Dendritic cell treated with granulocyte-macrophage colony-stimulating factor and Interleukin-4, amounts not matched to agents 40 ng/mL and 50 ng/mL, for 4 days (primary cell): ENCODE measurements around the gene CCS.
"Not testable (repeated sequence)": the region's sequence is repeated elsewhere in the genome, so short reads cannot be mapped to it uniquely, and the experiment has no call there.

Experiments used
- H3K27ac Mint-ChIP-seq: one replicate; pipeline ENCODE4 v1.8.0; 2022; ENCODE audit warnings: mild to moderate bottlenecking, mixed read lengths
- H3K27me3 Mint-ChIP-seq: one replicate; pipeline ENCODE4 v1.8.0; 2022; ENCODE audit warnings: mild to moderate bottlenecking, mixed read lengths
- H3K36me3 Mint-ChIP-seq: one replicate; pipeline ENCODE4 v1.8.0; 2022; ENCODE audit warnings: low read depth, mixed read lengths
- H3K4me1 Mint-ChIP-seq: one replicate; pipeline ENCODE4 v1.8.0; 2022; ENCODE audit warnings: low read depth, mixed read lengths
- H3K4me3 Mint-ChIP-seq: one replicate; pipeline ENCODE4 v1.8.0; 2022; ENCODE audit warnings: mild to moderate bottlenecking, moderate library complexity, mixed read lengths
- H3K9me3 Mint-ChIP-seq: one replicate; pipeline ENCODE4 v1.8.0; 2022; ENCODE audit warnings: mixed read lengths
- intact Hi-C: fragments of 100-400 bp; cut with micrococcal nuclease; formaldehyde crosslinking; loops from one replicate; pipeline ENCODE4 v1.15.0; 2022

CCS gene

DNA sequence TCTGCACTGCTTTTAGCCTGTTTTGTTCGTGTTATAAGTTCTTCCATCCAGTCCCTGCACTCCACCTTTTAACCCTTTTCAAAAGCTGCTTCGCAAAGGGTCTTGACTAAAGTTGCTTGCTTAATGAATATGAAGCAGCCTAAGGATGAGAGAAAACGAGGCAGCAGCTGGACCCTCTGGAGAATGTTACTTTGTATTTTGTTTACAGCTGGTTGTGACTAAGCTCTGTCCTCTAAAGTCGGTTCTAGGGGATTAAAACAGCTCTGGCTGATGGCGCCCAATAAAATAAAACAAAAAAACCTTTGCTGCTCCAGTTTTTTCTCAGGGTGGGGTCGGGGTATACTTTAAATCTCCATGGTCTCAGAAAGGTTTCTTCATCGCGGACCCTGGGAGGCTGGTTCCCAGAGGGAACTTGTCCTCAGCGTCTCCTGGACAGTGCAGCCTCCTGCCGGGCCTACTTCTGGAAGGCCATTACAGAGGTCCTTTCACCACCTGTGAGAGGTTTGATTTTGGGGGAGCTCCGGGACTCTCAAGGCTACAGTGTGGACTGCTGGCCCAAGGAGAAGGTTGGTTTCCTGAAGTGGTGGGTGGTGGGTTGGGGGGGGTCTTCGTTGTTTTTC is 44.7 kb downstream of the CCS start:
- Mint-ChIP-seq H3K27me3 (no peaks in the 10 kb centered on the region), H3K4me3 (peak overlapping the region; percentile 96), H3K9me3 (no peaks in the 10 kb centered on the region), H3K4me1 (peaks cover 63% of the 10 kb centered on the region), H3K27ac (peak overlapping the region; percentile 97), H3K36me3 (peaks cover 76% of the 10 kb centered on the region)
- intact Hi-C loops, result loop anchor here (1.0 to 5.0 kb wide), 3 partner anchors 18 to 44 kb away; partner anchors contain the start of genes CCDC87, CCS and RBM4B

DNA sequence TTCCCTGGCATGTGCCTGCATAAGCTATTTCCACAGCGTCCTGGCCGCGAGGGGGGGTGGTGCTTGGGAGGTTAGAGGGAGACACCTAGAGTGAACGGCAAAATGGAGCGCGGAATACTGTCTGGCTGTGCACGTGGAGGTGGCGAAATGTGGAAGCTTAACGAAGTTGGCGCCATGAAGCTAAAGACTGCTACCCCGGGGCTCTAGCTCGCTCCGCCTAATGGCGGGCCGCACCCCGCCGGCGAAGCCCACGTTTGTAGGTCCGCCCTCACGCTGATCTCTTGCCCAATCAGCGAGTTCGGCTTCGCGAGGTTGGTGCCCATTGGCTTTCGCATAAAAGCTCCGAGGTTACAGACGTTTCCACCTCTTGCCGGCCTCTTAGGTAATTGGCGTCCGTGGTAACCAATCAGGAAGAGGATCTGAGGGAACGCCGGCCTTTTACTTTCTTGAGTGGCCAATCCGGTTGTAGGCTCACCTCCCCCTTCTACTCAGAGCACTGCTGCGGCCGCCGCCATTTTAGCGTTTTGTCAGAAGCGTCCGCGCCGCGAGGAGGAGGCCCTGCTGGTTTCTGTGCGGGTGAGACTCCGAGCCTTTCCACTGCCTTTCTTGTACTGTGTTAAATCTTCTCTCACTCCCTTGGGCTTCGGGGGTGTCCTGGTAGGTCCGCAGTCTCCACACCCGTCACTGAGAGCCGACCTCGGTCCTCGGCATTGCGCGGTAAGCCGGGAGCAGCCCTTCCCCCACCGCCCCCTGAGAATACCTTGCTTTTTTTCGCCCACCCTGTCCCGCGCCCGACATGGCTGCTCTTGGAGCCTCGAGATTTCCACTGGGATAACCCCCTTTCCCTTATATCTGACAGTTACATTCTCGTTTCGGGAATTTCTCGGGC is 45.4 kb downstream of the CCS start, which contains the start of gene RBM4:
RBM4 (plus strand) TSS at position 527 of the 889 bp plus-strand sequence. CDS start 1,009 bp downstream, outside the sequence.
- Mint-ChIP-seq H3K4me1 (peaks cover 70% of the 10 kb centered on the region), H3K27ac (peak within 1 kb of the TSS; percentile 97), H3K36me3 (peaks cover 80% of the 10 kb centered on the region), H3K27me3 (no peaks in the 10 kb centered on the region), H3K9me3 (no peaks in the 10 kb centered on the region), H3K4me3 (peak within 1 kb of the TSS; percentile 96)
- intact Hi-C loops, result loop anchor here (1.0 to 5.0 kb wide), 3 partner anchors 19 to 45 kb away; partner anchors contain the start of genes CCDC87, CCS and RBM4B

- Mint-ChIP-seq H3K36me3 (peaks cover 86% of the 10 kb centered on the region), H3K4me3 (peak overlapping the region; percentile 96), H3K4me1 (peaks cover 76% of the 10 kb centered on the region), H3K27me3 (no peaks in the 10 kb centered on the region), H3K9me3 (no peaks in the 10 kb centered on the region), H3K27ac (peak overlapping the region; percentile 97)
- intact Hi-C loops, result loop anchor here (5.0 kb wide), 1 partner anchor 38 kb away; the partner anchor contains the start of gene RBM4B
Measured at GRCh38 chr11:66639066-66639813, 46.3 kb downstream of the CCS start.

DNA sequence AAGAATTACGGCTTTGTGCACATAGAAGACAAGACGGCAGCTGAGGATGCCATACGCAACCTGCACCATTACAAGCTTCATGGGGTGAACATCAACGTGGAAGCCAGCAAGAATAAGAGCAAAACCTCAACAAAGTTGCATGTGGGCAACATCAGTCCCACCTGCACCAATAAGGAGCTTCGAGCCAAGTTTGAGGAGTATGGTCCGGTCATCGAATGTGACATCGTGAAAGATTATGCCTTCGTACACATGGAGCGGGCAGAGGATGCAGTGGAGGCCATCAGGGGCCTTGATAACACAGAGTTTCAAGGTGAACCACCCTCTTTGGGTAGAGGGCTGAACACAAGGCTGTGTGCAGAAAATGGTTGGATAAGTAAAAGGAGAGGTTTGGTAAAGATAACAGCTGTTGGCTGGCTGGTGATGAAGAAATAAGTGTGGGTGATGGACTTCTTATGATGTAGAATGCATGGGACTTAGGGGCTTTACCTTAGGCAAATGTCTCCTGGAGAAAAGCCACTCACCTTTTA is 46.9 kb downstream of the CCS start:
- Mint-ChIP-seq H3K27ac (peak overlapping the region; percentile 97), H3K36me3 (peaks cover 86% of the 10 kb centered on the region), H3K4me1 (peaks cover 76% of the 10 kb centered on the region), H3K4me3 (peak overlapping the region; percentile 96)
- not testable (repeated sequence) for H3K9me3 Mint-ChIP-seq, H3K27me3 Mint-ChIP-seq
- intact Hi-C loops, result loop anchor here (5.0 kb wide), 1 partner anchor 37 kb away; the partner anchor contains the start of gene RBM4B

DNA sequence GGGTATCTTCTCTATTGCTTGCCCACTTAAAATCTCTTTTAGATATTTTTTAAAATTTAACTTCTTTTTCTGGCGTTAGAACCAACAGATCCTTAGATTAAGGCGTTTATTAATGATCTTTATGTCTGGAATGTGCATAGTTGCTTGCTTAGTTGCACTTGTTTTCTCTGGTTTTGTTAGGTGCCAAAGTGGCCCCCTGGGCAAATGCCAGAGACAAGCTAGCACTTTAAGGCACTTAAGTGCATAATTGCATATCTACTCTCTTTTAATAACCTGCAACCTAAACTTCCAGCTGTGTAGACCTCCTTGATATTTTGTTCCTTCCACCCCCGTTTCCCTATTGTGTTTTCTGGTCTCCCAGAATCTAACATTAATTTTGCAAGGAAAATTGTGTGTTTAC is 48.8 kb downstream of the CCS start:
- Mint-ChIP-seq H3K27me3 (no peaks in the 10 kb centered on the region), H3K36me3 (peaks cover 98% of the 10 kb centered on the region), H3K27ac (no peak overlapping the region), H3K4me1 (peaks cover 85% of the 10 kb centered on the region), H3K9me3 (no peaks in the 10 kb centered on the region), H3K4me3 (no peak overlapping the region)
- intact Hi-C loops, result no loop called here

DNA sequence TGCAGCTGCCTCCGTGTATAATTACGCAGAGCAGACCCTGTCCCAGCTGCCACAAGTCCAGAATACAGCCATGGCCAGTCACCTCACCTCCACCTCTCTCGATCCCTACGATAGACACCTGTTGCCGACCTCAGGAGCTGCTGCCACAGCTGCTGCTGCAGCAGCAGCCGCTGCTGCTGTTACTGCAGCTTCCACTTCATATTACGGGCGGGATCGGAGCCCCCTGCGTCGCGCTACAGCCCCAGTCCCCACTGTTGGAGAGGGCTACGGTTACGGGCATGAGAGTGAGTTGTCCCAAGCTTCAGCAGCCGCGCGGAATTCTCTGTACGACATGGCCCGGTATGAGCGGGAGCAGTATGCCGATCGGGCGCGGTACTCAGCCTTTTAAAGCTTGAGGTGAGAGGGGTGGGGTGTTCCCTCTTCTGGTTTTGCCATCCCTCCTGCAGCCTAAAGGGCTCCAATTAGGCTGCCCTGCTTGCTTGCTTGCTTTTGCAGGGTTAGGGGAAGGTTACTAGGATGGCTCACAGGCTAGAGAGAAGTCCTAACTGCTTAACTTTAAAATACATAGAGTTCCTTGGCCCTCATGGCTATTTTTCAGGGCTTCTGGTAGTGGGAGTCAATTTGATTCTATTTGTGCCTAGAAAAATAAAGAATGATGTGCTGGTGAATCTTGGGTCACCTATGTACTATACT is 50.9 kb downstream of the CCS start:
- Mint-ChIP-seq H3K36me3 (peaks cover 100% of the 10 kb centered on the region), H3K27me3 (no peaks in the 10 kb centered on the region), H3K4me3 (no peak overlapping the region), H3K9me3 (no peaks in the 10 kb centered on the region), H3K4me1 (peaks cover 82% of the 10 kb centered on the region), H3K27ac (peak overlapping the region; percentile 12)
- intact Hi-C loops, result no loop called here

- peaks cover 99% of the 10 kb centered on the region for H3K36me3 Mint-ChIP-seq
- peak overlapping the region; percentile 67 for H3K27ac Mint-ChIP-seq
- no peaks in the 10 kb centered on the region for H3K9me3 Mint-ChIP-seq
- H3K4me3 Mint-ChIP-seq, result no peak overlapping the region
- peaks cover 55% of the 10 kb centered on the region for H3K4me1 Mint-ChIP-seq
- no peaks in the 10 kb centered on the region for H3K27me3 Mint-ChIP-seq
- intact Hi-C loops, result no loop called here
Measured at GRCh38 chr11:66646828-66647227, 53.8 kb downstream of the CCS start.

DNA sequence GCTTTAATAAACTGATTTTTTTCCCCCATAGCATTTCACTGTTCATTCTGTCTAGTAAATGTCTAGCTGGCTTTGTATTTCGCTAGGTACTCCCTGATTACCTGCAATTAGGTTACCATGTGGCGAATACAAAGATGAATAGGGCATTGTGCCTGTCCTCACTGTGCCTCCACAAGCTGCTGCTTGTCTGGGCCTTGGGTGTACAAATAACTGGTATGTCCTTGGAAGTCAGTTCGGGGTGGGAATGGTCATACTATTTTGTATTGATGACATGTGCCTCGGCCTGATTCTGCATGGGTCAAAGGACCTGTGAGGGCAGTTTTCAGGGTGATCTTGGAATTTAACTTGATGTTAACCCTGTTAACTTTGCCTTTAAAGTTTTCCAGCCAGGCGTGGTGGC is 56.9 kb downstream of the CCS start:
- Mint-ChIP-seq H3K27me3 (no peaks in the 10 kb centered on the region), H3K9me3 (no peaks in the 10 kb centered on the region), H3K36me3 (peaks cover 94% of the 10 kb centered on the region), H3K4me1 (peaks cover 28% of the 10 kb centered on the region), H3K4me3 (no peak overlapping the region), H3K27ac (no peak overlapping the region)
- intact Hi-C loops, result no loop called here

DNA sequence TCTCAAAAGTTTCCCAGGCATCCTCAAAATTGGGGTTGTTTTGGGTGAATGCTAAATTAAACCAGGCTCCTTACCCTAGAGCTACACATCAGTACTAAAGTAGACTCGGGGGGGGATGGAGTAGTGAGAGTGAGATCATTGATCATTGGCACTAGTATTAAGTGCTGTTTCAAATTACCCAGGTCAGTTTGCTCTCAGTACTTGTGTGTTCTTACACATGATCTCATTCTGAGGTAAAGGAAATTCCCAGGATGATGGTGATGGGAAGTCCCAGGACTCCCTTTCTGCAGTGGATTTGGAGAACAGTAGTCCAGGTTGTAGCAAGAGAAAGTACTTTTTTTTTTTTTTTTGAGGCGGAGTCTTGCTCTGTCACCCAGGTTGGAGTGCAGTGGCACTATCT is 58.0 kb downstream of the CCS start:
- Mint-ChIP-seq H3K4me1 (peaks cover 23% of the 10 kb centered on the region), H3K27me3 (no peaks in the 10 kb centered on the region), H3K4me3 (no peak overlapping the region), H3K9me3 (no peaks in the 10 kb centered on the region), H3K27ac (no peak overlapping the region), H3K36me3 (peaks cover 94% of the 10 kb centered on the region)
- intact Hi-C loops, result no loop called here

GRCh38 chr11:66652651-66653050 is 59.7 kb downstream of the CCS start:
- Mint-ChIP-seq H3K4me3 (no peak overlapping the region), H3K27ac (no peak overlapping the region), H3K4me1 (peaks cover 7% of the 10 kb centered on the region), H3K27me3 (no peaks in the 10 kb centered on the region), H3K9me3 (no peaks in the 10 kb centered on the region), H3K36me3 (peaks cover 93% of the 10 kb centered on the region)
- intact Hi-C loops, result no loop called here

GRCh38 chr11:66653123-66653522 is 60.1 kb downstream of the CCS start:
- Mint-ChIP-seq H3K4me3 (no peak overlapping the region), H3K4me1 (peaks cover 6% of the 10 kb centered on the region), H3K9me3 (no peaks in the 10 kb centered on the region), H3K36me3 (peaks cover 93% of the 10 kb centered on the region), H3K27me3 (no peaks in the 10 kb centered on the region), H3K27ac (no peak overlapping the region)
- intact Hi-C loops, result no loop called here
